ES-I3 (cell line): ENCODE results near the gene TRPV3.
"Not testable (repeated sequence)": the region's sequence is repeated elsewhere in the genome, so short reads cannot be mapped to it uniquely, and the experiment has no call there.

Experiments used
- H3K36me3 ChIP-seq: 2 replicates; pipeline ENCODE4 v1.6.1; 2013; ENCODE audit warnings: mild to moderate bottlenecking, low read length, control low read depth, moderate library complexity; ENCODE audit not compliant: insufficient read depth
- H3K4me1 ChIP-seq: 2 replicates; pipeline ENCODE4 v1.6.1; 2013; ENCODE audit warnings: mild to moderate bottlenecking, control low read depth, low read length; ENCODE audit not compliant: insufficient read depth
- H3K9ac ChIP-seq: 2 replicates; pipeline ENCODE4 v1.6.1; 2013; ENCODE audit warnings: low read depth, mild to moderate bottlenecking, low read length, moderate library complexity
- H3K9me3 ChIP-seq: 2 replicates; pipeline ENCODE4 v1.6.1; 2013; ENCODE audit warnings: mild to moderate bottlenecking, low read length, moderate library complexity; ENCODE audit not compliant: control insufficient read depth, insufficient read depth

Gene TRPV3

GRCh38 chr17:3589784-3590183, 32.2 kb upstream of the TRPV3 start:
- no peak overlapping the region for H3K9ac ChIP-seq
- H3K4me1 ChIP-seq: no peaks in the 10 kb centered on the region; the same call in 1 of the 2 replicates
- no peaks in the 10 kb centered on the region for H3K9me3 ChIP-seq
- no peaks in the 10 kb centered on the region; the same call in none of the 2 replicates for H3K36me3 ChIP-seq

- H3K9me3 ChIP-seq: no peaks in the 10 kb centered on the region
- peaks cover 5% of the 10 kb centered on the region for H3K36me3 ChIP-seq
- no peaks in the 10 kb centered on the region for H3K4me1 ChIP-seq
- H3K9ac ChIP-seq: no peak overlapping the region
Observed at GRCh38 chr17:3585826-3586225, 28.2 kb upstream of the TRPV3 start.

- Histone ChIP-seq H3K9ac (no peak overlapping the region), H3K9me3 (no peaks in the 10 kb centered on the region), H3K36me3 (peaks cover 5% of the 10 kb centered on the region), H3K4me1 (no peaks in the 10 kb centered on the region)
Observed at GRCh38 chr17:3583456-3583855, 25.8 kb upstream of the TRPV3 start.

- Histone ChIP-seq H3K9ac (no peak overlapping the region), H3K9me3 (no peaks in the 10 kb centered on the region), H3K4me1 (no peaks in the 10 kb centered on the region), H3K36me3 (peaks cover 5% of the 10 kb centered on the region)
Observed at GRCh38 chr17:3582915-3583314, 25.3 kb upstream of the TRPV3 start.

GRCh38 chr17:3578667-3579066, 21.1 kb upstream of the TRPV3 start:
- H3K36me3 ChIP-seq, H3K9me3 ChIP-seq, H3K4me1 ChIP-seq, H3K9ac ChIP-seq: not testable (repeated sequence)

GRCh38 chr17:3576970-3577369, 19.4 kb upstream of the TRPV3 start:
- no peak overlapping the region for H3K9ac ChIP-seq
- no peaks in the 10 kb centered on the region for H3K36me3 ChIP-seq
- H3K9me3 ChIP-seq: no peaks in the 10 kb centered on the region
- no peaks in the 10 kb centered on the region for H3K4me1 ChIP-seq

GRCh38 chr17:3575511-3575910, 17.9 kb upstream of the TRPV3 start:
- Histone ChIP-seq H3K9me3 (no peaks in the 10 kb centered on the region), H3K9ac (no peak overlapping the region), H3K4me1 (no peaks in the 10 kb centered on the region), H3K36me3 (no peaks in the 10 kb centered on the region)

GRCh38 chr17:3574231-3574630, 16.6 kb upstream of the TRPV3 start:
- Histone ChIP-seq H3K9ac (no peak overlapping the region), H3K36me3 (no peaks in the 10 kb centered on the region), H3K9me3 (no peaks in the 10 kb centered on the region)

GRCh38 chr17:3573246-3574100, 15.9 kb upstream of the TRPV3 start:
- H3K36me3 ChIP-seq: no peaks in the 10 kb centered on the region

More at GRCh38 chr17:3574231-3574630, 16.6 kb upstream of the TRPV3 start:
- no peaks in the 10 kb centered on the region for H3K4me1 ChIP-seq

GRCh38 chr17:3572231-3572630, 14.6 kb upstream of the TRPV3 start:
- no peak overlapping the region for H3K9ac ChIP-seq
- no peaks in the 10 kb centered on the region for H3K36me3 ChIP-seq
- no peaks in the 10 kb centered on the region for H3K4me1 ChIP-seq
- no peaks in the 10 kb centered on the region for H3K9me3 ChIP-seq

More at GRCh38 chr17:3573246-3574100, 15.9 kb upstream of the TRPV3 start:
- no peak overlapping the region for H3K9ac ChIP-seq
- H3K4me1 ChIP-seq: no peaks in the 10 kb centered on the region
- H3K9me3 ChIP-seq: no peaks in the 10 kb centered on the region

- Histone ChIP-seq H3K36me3 (no peaks in the 10 kb centered on the region), H3K4me1 (no peaks in the 10 kb centered on the region), H3K9me3 (no peaks in the 10 kb centered on the region), H3K9ac (no peak overlapping the region)
Observed at GRCh38 chr17:3571043-3571900, 13.7 kb upstream of the TRPV3 start.

GRCh38 chr17:3569534-3570137, 12.0 kb upstream of the TRPV3 start:
- Histone ChIP-seq H3K9ac (no peak overlapping the region), H3K36me3 (no peaks in the 10 kb centered on the region), H3K4me1 (no peaks in the 10 kb centered on the region), H3K9me3 (peaks cover 4% of the 10 kb centered on the region; the same call in 1 of the 2 replicates)

GRCh38 chr17:3566551-3566950, 8.9 kb upstream of the TRPV3 start:
- Histone ChIP-seq H3K9me3 (peaks cover 4% of the 10 kb centered on the region; the same call in 1 of the 2 replicates), H3K9ac (no peak overlapping the region), H3K36me3 (no peaks in the 10 kb centered on the region), H3K4me1 (no peaks in the 10 kb centered on the region; the same call in 1 of the 2 replicates)

GRCh38 chr17:3565143-3565542, 7.5 kb upstream of the TRPV3 start:
- H3K9ac ChIP-seq: no peak overlapping the region
- no peaks in the 10 kb centered on the region for H3K36me3 ChIP-seq
- H3K9me3 ChIP-seq: peaks cover 4% of the 10 kb centered on the region; the same call in 1 of the 2 replicates
- H3K4me1 ChIP-seq: no peaks in the 10 kb centered on the region; the same call in 1 of the 2 replicates
